ENCODE measurements around the gene SETBP1. TPM values are rescaled to one million over a fixed set of nuclear protein-coding genes. Genes with fewer than 3 reads are reported as not detected.

Gene SETBP1
- total and polyA plus RNA-seq, 2 of the 8 experiments (the other 6 are each of a cell fraction or from before 2014, with no cell fraction given): 2.0 to 6.5 TPM

- no peak for TF ChIP-seq EZH2 (IDR thresholded peaks at IDR 0.05; ENCODE audit: low read depth, low read length, severe bottlenecking)
- TF ChIP-seq MAFK (IDR thresholded peaks at IDR 0.05; ENCODE audit: low read depth, low read length): no peak
- no peak for TF ChIP-seq MAX (IDR thresholded peaks at IDR 0.05)
- TF ChIP-seq CTCF (IDR thresholded peaks at IDR 0.05; ENCODE audit: control extremely low read depth in 1 of 3, insufficient read depth in 1 of 3, low read depth in 1 of 3, low read length in 3 of 3): no peak
Measured at GRCh38 chr18:44790860-44791259, 110.2 kb downstream of the SETBP1 start (continued).

Data from H1 (cell line).